ENCODE data around the gene MRPS10.
A peak's percentile ranks its signal among the peaks of the same experiment; 100 is the strongest.

Gene MRPS10

DNA sequence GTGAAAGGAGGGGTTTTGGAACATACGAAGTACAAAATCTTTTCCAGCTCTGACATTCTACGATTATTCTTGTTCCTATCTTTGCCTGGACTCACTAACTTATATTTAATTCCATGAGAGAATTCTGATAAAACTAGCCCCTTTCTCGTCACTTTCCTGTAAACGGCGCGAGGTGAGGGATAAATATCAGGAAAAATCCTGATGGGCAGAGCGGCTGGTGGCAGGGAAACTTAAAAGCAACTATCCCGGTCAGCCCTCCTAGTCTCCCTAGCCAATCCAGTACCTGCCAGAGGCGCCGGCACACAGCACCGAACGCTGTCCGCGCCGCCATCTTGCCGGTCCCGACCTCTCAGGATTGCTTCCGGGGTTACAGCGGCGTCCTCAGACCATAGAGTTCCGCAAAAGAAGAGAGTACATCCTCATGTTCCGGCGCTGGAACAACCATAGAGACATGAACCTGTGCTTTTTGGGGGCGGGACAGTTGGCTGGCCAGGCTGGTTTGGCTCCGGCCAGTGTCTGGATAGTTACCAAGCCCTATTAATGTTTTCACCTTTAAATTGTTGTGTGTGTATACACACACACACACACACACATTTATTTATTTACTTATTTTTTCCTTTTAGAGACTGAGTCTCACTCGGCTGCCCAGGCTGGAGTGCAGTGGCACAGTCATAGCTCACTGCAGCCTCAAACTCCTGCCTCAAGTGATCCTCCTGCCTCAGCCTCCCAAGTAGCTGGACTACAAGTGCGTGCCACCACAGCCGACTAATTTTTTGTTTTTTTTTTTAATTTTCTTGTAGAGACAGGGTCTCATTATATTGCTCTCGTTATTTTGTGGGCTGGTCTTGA, at the start of gene MRPS10:
TSS of gene MRPS10 (minus strand) at position 343 of the 849 bp plus-strand sequence. CDS start at position 331, 12 bp downstream.
- DNase-seq = peak; percentile 86

DNA sequence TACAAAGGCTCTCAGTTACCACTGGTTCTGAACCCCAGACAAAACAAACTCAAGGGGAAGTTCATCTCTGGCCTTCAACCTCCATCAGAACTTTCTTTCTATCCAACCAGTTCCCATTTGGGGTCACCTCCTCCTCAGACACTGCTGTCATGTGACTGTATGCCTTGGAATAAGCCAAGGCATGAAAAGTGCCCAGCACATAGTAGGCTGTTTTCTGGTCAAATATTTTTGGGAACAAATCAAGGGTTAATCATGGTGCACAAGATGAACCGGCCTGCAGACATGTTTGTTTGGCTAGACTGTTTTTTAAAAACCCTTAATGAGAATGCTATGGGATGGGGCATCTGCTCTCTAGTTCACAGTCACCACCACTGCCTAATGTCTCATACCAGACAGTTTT, 48.9 kb upstream of the MRPS10 start:
- no peak for DNase-seq

DNA sequence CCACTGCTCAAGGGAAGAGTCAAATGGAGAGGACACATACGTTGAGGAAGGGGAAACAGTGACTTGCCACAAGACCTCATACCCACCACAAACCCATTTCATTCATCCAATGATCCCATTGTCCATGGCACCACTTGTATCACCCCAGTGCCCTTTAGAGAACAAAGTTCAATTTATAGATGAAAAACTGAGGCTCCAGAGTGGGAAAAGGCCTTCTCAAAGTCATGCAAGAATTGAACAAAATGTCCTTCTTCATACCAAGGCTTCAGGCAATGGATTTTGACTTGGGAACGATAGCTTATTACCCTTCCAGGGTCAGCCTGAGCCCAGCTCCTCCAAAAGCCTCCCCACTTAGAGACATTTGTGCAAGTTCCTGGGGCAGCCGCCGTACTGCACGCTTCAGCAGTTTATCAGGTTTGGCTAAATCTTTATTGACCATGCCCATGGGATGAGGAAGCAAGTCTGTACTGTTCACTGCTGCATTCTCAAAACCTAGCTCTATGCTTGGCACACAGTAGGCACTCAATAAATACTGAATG, 47.3 kb upstream of the MRPS10 start:
- DNase-seq = no peak

DNA sequence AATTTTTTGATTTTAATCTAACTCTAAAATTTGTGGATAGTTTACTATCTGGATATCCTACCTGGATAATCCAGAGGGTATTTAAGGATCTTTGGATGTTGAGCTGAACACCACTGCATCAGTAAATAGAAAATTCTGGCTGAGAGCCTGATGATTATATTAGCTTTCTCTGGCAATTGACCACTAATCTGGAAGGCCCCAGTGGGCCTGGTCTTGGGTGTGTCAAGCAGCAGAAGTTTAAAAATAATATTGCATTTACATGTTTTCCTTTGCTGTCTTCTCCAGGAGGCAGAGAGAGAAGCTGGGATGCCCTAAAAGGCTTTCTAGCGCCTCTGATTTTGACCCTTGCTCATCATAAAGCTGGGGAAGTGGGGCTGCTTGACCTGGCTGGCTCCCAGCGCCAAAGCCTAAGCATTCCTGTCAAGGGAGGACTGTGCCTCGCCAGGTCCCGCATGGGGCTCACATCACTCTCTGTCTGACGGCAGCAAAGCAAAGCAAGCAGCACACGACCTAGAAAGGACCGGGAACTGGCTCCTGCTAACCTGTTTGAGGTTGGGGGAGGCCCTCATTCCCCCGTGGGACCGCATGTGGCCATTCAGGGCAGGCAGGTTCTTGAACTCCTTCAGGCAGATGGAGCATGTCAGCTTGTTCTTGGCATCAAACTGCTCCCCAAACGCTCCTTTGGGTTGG, 46.6 kb upstream of the MRPS10 start:
- DNase-seq = no peak

DNA sequence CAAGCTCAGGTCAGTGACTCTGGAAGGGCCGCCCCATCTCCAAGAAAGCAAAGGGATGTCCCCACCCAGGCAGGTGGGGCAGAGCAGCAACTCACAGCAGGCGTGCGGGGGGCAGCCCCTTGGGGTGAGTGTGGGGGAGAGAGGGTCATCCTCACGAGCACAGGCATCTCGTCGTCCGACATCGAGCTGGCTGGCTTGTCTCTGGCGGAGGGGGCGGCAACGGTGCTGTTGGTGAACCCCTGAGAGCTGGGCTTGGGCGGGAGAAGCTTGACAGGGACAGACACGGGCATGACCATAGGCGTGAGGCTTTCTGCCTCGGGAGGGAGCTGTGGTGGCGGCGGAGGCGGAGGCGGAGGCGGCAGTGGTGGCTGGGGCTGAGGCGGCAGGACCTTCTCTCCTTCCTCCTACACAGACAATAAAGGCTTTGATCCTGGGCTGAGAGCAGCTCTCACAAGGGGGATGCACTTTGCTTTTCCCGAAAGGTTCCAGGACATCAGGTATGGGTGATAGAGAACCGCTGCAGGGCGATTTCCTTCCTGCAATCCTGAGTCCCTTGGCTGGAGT, 45.6 kb upstream of the MRPS10 start:
- no peak for DNase-seq

DNA sequence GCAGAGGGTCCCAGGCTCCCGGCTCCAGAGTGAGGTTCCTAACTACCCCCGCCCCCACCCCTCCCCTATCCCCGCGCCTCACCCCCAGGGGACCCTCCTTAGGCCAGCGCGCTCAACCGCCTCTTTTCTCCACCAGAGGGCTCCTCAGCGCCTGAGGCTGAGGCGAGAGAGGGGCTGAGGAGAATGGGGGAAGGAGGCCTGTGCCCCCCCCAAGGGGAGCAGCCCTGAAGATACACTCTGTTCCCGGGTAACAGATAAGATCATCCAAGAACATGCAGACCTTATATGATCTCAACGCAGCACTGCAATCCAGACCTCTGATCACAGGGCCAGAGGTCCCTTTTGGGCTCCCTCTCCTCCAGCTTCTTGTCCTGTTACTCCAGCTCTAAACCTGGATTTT, 43.3 kb upstream of the MRPS10 start:
- DNase-seq = peak; percentile 47

DNA sequence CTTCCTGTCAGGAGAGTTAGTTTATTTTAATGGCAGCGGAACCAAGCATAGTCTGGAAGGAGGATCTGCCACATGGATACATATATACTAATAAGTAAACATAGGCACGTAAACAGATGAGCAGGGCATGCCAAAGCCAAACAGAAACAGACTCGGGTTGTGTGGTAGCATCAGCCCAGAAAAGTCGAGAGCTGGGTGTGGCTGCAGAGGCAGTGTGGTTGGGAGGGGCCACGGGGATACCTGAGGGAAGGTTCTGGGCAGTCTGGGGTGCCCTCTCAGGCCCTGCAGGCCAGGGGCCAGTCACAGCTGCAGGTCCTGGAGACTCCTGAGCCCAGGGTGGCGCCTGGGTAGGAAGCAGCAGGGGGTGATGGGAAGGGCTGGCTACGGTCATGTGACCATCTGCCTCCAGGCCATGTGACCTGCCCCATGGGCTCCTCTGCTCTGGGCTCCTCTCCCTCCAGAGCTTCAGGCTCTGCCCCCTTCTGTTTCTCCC, 42.8 kb upstream of the MRPS10 start:
- no peak for DNase-seq

DNA sequence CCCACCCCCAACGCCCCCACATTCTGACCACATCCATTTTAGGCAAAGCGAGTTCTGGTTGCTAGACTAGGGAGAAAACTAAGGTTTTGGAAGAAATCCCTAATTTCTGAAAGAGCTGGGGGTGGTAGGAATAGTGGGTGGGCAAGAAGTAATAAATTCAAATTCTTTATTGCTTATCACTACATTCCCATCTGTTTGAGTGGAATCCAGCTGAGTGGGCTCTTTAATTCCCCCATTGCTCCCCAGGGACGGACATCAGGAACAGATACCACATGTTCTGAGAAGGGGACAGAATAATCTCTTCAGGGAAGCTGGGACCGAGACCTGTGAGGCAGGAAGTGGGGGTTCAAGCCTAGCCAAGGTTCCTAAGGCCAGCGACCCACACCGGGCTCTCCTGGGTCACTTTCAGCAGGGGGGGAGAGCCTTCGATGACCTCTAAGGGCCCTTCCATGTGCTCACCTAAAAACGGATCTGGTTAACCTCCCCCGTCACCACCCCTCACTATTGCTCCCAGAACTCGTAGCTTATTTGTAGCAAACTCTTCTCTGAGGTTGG, 42.3 kb upstream of the MRPS10 start:
- DNase-seq = no peak

GRCh38 chr6:42259286-42259685, 41.6 kb upstream of the MRPS10 start:
- DNase-seq = no peak

GRCh38 chr6:42257614-42258013, 40.0 kb upstream of the MRPS10 start:
- DNase-seq = no peak

GRCh38 chr6:42257063-42257462, 39.4 kb upstream of the MRPS10 start:
- DNase-seq = no peak

DNA sequence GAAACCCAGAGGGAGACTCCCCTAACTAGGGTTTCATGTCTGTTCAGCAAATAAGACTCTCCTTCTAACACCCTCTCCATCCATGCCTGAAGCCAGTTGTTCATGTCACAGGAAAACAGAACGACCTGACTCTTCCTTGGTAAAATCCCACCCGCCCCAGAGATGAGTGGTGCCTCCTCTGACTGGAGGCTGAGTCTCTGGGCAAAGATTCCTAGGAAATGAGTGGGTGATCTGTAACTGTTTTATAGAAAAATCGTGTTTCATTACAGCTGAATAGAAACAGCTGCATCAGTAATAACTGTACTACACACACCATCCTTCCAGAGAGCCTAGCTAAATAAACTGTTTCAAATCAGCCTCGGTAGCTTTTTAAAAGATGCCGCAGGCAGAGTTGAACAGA, 37.4 kb upstream of the MRPS10 start:
- DNase-seq = no peak

GRCh38 chr6:42254505-42254904, 36.8 kb upstream of the MRPS10 start:
- no peak for DNase-seq

DNA sequence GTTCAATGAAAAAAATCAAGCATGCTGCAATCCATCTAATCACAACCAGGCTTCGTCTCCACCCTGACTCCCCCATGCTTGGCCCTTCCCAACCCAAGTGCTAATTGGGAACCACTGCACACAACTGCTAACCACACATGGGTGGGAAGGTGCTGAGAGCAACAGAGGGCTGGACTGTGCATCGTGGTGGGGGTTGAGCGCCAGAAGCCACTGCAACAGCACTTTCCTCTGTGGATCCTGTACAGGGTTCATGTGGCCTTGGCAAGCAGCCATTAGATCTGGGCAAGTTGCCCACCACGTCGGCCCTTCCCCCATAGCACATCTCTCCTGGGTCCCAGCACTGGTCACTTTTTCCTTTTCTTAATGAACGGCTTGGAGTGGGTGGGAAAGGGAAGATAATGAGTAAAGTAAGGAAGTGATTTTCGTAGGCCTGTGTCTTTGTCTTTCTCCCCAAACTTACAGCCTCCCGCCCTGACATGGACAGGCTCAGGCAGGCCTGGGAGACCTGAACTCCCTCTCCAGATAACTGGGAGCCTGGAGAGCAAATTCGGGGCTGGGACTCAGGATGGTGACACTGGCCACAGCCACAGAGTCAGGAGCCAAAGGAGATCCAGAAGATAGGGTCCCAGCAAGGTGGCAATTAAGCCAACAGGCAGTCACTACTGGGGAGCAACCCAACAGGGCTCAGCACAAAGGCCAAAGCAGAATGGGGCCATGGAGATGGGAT, 34.4 kb upstream of the MRPS10 start:
- DNase-seq = no peak

DNA sequence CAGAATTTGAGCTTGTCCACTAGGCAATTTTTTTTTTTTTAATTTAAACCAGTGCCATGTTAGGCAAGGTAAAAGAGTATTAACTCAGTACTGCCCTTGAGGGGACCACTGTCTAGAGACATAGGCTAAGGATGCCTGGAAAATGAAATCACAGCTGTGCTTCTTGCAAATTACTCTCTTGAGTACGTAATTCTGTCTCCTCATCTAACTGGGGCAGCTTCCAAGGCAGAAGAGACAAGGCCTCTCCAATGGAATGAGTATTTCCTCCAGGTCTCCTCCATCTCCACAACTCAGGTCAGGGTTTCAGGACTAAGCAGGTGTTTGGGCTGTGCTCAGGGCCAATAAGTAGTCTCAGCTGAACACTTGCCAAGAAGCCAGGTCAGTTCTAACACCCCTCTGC, 33.8 kb upstream of the MRPS10 start:
- no peak for DNase-seq

- DNase-seq = no peak
Observed at GRCh38 chr6:42250274-42250931, 32.7 kb upstream of the MRPS10 start.

DNA sequence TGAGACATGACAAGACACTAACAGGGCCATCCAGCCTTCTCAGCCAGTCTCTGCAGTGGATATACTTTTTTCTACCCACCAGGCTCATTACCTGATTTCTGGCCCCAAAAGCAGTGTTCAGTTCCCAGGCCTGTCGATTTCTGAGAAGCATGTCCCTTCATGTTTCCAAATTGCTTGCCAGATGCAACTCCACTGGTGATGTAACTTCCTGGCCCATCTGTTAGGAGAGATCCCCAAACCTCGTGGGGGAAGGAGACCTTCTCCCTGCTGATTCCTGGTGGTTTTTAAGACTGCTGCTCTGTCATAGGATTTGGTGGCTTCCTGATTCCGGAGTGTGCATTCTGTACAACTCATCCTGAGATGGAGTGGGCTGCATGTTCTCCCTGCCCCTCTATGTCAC, 31.6 kb upstream of the MRPS10 start:
- no peak for DNase-seq

GRCh38 chr6:42243046-42243445, 25.4 kb upstream of the MRPS10 start:
- no peak for DNase-seq

DNA sequence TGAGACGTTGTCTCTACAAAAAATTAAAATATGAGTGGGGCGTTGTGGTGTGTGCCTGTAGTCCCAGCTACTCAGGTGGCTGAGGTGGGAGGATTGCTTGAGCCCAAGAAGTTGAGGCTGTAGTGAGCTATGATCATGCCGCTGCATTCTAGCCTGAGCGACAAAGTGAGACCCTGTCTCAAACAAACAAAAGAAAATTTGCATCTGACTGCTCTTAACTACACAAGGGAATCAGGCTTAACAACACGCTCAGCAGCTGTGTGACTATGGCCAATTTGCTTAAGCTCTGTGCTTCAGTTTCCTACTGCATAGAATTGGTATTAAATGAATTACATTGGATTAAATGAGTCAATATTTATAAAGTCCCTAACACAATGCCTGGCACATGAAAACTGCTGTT, 24.3 kb upstream of the MRPS10 start:
- DNase-seq = peak; percentile 20

GRCh38 chr6:42239736-42240375, 22.2 kb upstream of the MRPS10 start:
- DNase-seq = peak; percentile 1

DNA sequence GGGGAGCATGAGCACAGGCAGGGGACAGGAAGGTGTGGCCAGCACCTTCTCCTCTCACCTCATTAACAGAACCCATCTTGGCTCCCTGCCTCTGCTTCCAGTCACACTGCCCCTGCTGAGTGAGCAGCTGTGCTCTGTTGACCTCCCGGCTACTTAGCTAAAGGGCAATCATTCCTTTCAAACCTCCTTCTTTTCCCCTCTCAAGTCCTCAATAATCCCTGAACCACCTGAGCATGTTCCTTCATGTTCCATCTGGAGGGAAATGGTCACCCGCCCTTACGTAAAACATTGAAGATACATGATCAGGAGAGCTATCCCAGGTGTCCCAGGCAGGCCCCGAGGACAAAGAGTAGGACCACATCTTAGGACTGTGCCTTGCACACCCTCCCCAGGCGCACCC, 21.7 kb upstream of the MRPS10 start:
- peak; percentile 6 for DNase-seq

GRCh38 chr6:42237857-42238256, 20.2 kb upstream of the MRPS10 start:
- no peak for DNase-seq
